ENCODE data around the gene NTNG2.

GRCh38 chr9:132190966-132191365 is 29.1 kb downstream of the NTNG2 start:
- no peak for TF ChIP-seq CTCF (IDR thresholded peaks at IDR 0.05)
- no peak for TF ChIP-seq POLR2A (IDR thresholded peaks at IDR 0.05)
